Stimulated activated CD8-positive, alpha-beta memory T cell treated with anti-CD3 and anti-CD28 coated beads, Interleukin-15, amount 100 ng/mL, for 1 hour (primary cell): Measurements from ENCODE around the gene NCAPG2.
A peak's percentile ranks its signal among the peaks of the same experiment; 100 is the strongest.
"Not testable (repeated sequence)": the region's sequence is repeated elsewhere in the genome, so short reads cannot be mapped to it uniquely, and the experiment has no call there.

Experiments used
- DNase-seq: peaks from one replicate; pipeline ENCODE4 v3.0.0-alpha.2; 2020; ENCODE audit warnings: low read depth

NCAPG2 gene

GRCh38 chr7:158706710-158707590, 2.3 kb upstream of the NCAPG2 start:
- no peak for DNase-seq

- no peak for DNase-seq
These were observed 1.7 kb upstream of the NCAPG2 start for GRCh38 chr7:158706273-158706704.

GRCh38 chr7:158705234-158705850, 738 bp upstream of the NCAPG2 start:
- DNase-seq: no peak

GRCh38 chr7:158703679-158704523, 703 bp downstream of the NCAPG2 start:
- not testable (repeated sequence) for DNase-seq

GRCh38 chr7:158702944-158703343, 1.7 kb downstream of the NCAPG2 start:
- DNase-seq: no peak

GRCh38 chr7:158702196-158702595, 2.4 kb downstream of the NCAPG2 start:
- no peak for DNase-seq

- no peak for DNase-seq
These were observed 4.6 kb downstream of the NCAPG2 start for GRCh38 chr7:158700008-158700407.

GRCh38 chr7:158699341-158699740, 5.3 kb downstream of the NCAPG2 start:
- no peak for DNase-seq

GRCh38 chr7:158698657-158699195, 5.9 kb downstream of the NCAPG2 start:
- no peak for DNase-seq

- DNase-seq: not testable (repeated sequence)
These were observed 7.0 kb downstream of the NCAPG2 start for GRCh38 chr7:158697597-158697996.

GRCh38 chr7:158695726-158696452, 8.7 kb downstream of the NCAPG2 start:
- peak; percentile 23 for DNase-seq

- no peak for DNase-seq
These were observed 9.5 kb downstream of the NCAPG2 start for GRCh38 chr7:158695056-158695455.

GRCh38 chr7:158694650-158695049, 10.0 kb downstream of the NCAPG2 start:
- no peak for DNase-seq

- no peak for DNase-seq
These were observed 15.1 kb downstream of the NCAPG2 start for GRCh38 chr7:158689488-158689887.

- DNase-seq: no peak
These were observed 17.2 kb downstream of the NCAPG2 start for GRCh38 chr7:158687406-158687805.

GRCh38 chr7:158685693-158686092, 18.9 kb downstream of the NCAPG2 start:
- DNase-seq: no peak

GRCh38 chr7:158684329-158684728, 20.3 kb downstream of the NCAPG2 start:
- DNase-seq: no peak

- DNase-seq: no peak
These were observed 21.1 kb downstream of the NCAPG2 start for GRCh38 chr7:158683541-158683940.

- DNase-seq: no peak
These were observed 22.1 kb downstream of the NCAPG2 start for GRCh38 chr7:158682456-158682855.

- no peak for DNase-seq
These were observed 23.9 kb downstream of the NCAPG2 start for GRCh38 chr7:158680754-158681153.

GRCh38 chr7:158676906-158677305, 27.7 kb downstream of the NCAPG2 start:
- no peak for DNase-seq
